HAP-1 (cell line): ENCODE results near the gene TBRG4.

Source experiments
- DNase-seq, 2 experiments: peaks; one replicate each; pipeline ENCODE4 v3.0.0-alpha.2; 2016 to 2020; ENCODE audit warnings: low spot score in 2 of 2
- H3K27me3 ChIP-seq: fragments of 250-450 bp; sonication (Bioruptor Pico); 2 replicates; pipeline ENCODE4 v1.5.1; 2020; ENCODE audit warnings: low read depth, mild to moderate bottlenecking, moderate library complexity
- H3K36me3 ChIP-seq: fragments of 250-450 bp; sonication (Bioruptor Pico); replicated peaks from 2 replicates; pipeline ENCODE4 v1.5.1; 2020; ENCODE audit warnings: mild to moderate bottlenecking
- H3K4me1 ChIP-seq: fragments of 250-450 bp; sonication (Bioruptor Pico); 2 replicates; pipeline ENCODE4 v1.5.1; 2020; ENCODE audit warnings: mild to moderate bottlenecking
- H3K4me3 ChIP-seq: fragments of 250-450 bp; sonication (Bioruptor Pico); 2 replicates; pipeline ENCODE4 v1.5.1; 2020; ENCODE audit warnings: mild to moderate bottlenecking, moderate library complexity
- H3K9me3 ChIP-seq: fragments of 250-450 bp; sonication (Bioruptor Pico); 2 replicates; pipeline ENCODE4 v1.5.1; 2020; ENCODE audit warnings: mild to moderate bottlenecking, moderate library complexity
- in situ Hi-C: fragments of 300-500 bp; cut with MboI; formaldehyde crosslinking; loops from 3 replicates; pipeline ENCODE4 v1.14.3; 2020; ENCODE audit warnings: low sequenced_read_pairs, inconsistent platforms, mixed read lengths

The TBRG4 gene

DNA sequence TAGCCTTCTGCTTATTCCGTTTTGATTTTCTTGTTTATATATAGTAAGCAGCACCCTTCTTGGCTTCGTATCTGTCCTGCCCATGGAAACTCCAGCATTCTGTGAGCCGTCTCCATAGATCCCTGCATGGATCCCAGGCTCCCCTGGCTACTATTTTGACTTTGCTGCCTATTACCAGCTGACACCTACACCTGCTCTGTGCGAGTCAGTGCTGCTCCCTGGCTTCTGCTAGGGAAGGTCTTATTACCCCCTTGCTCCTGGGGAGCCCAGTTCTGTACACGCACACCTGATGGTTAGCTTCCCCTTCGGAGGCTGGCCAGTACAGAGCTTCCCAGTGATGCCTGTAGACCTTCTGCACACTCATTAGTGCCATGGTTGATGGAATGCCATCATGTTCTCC lies 58.1 kb downstream of the TBRG4 start:
- no peaks in the 10 kb centered on the region for H3K36me3 ChIP-seq
- no peak overlapping the region for H3K4me3 ChIP-seq
- in situ Hi-C loops, result no loop called here
- no peaks in the 10 kb centered on the region for H3K27me3 ChIP-seq
- no peak for DNase-seq
- H3K9me3 ChIP-seq, result no peaks in the 10 kb centered on the region
- no peaks in the 10 kb centered on the region for H3K4me1 ChIP-seq

DNA sequence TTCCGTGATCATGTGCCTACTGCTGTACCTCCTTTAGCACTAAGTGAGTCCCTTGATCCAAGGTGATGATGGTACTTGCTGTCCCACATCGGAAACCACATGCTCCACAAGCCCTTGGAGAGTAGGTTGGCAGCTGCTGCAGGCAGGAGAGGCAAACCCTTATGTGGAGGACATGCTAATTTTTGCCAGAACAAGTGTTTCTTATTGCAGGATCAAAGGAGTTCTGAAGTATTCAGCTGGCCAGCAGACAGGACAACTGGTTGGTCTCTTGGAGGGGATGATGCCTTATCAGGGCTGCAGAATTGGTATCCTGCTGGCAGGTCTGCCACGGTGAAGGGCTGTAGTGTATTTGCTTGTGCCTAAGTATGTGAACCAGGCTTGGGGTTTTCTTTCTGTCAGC lies 59.5 kb downstream of the TBRG4 start:
- Histone ChIP-seq H3K36me3 (no peaks in the 10 kb centered on the region), H3K4me1 (no peaks in the 10 kb centered on the region)

DNA sequence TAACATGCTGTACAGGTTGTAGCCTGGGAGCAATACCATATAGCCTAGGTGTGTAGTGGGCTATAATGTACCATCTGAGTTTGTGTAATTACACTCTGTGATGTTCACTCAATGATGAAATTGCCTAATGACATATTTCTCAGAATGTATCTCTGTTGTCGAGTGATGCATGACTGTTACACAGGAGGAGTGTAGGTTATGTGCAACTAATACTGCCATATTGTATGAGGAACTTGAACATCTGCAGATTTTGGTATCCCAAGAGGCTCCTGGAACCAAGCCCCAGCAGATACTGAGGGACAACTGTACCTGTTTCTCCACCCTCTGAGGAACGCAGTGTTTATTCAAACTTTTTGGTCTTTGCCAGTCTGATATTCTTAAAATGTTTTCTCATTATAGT lies 61.3 kb downstream of the TBRG4 start:
- no peak overlapping the region for H3K4me3 ChIP-seq
- no peaks in the 10 kb centered on the region for H3K9me3 ChIP-seq
- in situ Hi-C loops, result no loop called here
- no peaks in the 10 kb centered on the region for H3K36me3 ChIP-seq
- no peaks in the 10 kb centered on the region for H3K27me3 ChIP-seq
- no peaks in the 10 kb centered on the region for H3K4me1 ChIP-seq
- DNase-seq, result no peak

More for the DNA sequence above, 59.5 kb downstream of the TBRG4 start:
- Histone ChIP-seq H3K27me3 (no peaks in the 10 kb centered on the region), H3K4me3 (no peak overlapping the region), H3K9me3 (no peaks in the 10 kb centered on the region)
- DNase-seq, result no peak
- in situ Hi-C loops, result no loop called here
